KOPT-K1 (cell line): Measurements from ENCODE around the gene RNU1-4.
"Not testable (repeated sequence)": the region's sequence is repeated elsewhere in the genome, so short reads cannot be mapped to it uniquely, and the experiment has no call there.

Experiments
- H3K27ac ChIP-seq: fragments of 200-600 bp; sonication (generic); 2 replicates; pipeline ENCODE4 v1.5.1; 2016; ENCODE audit warnings: antibody characterized with exemption, mild to moderate bottlenecking, low read depth, low read length; ENCODE audit not compliant: poor library complexity, severe bottlenecking
- H3K36me3 ChIP-seq: fragments of 200-600 bp; sonication (generic); 2 replicates; pipeline ENCODE4 v1.5.1; 2017; ENCODE audit warnings: antibody characterized with exemption, mild to moderate bottlenecking, low read length, moderate library complexity; ENCODE audit not compliant: insufficient read depth
- H3K9me3 ChIP-seq: fragments of 200-600 bp; sonication (generic); 2 replicates; pipeline ENCODE4 v1.5.1; 2017; ENCODE audit warnings: antibody characterized with exemption, low read length, mild to moderate bottlenecking; ENCODE audit not compliant: insufficient read depth, poor library complexity, severe bottlenecking

Gene RNU1-4

GRCh38 chr1:16787711-16788110 is 47.4 kb downstream of the RNU1-4 start:
- H3K27ac ChIP-seq, H3K36me3 ChIP-seq, H3K9me3 ChIP-seq: not testable (repeated sequence)
